Measurements from ENCODE around the gene EIF3M.
A peak's percentile ranks its signal among the peaks of the same experiment; 100 is the strongest.

- TF ChIP-seq CTCF (IDR thresholded peaks at IDR 0.05) (peak; percentile 36), MXI1 (IDR thresholded peaks at IDR 0.05; ENCODE audit: low read depth, low read length) (no peak), POLR2AphosphoS5 (IDR thresholded peaks at IDR 0.05; ENCODE audit: low read depth, low read length) (no peak), ZBTB33 (IDR thresholded peaks at IDR 0.05; ENCODE audit: borderline replicate concordance, low read depth) (no peak), JUND (IDR thresholded peaks at IDR 0.05) (no peak), FOSL2 (IDR thresholded peaks at IDR 0.05; ENCODE audit: borderline replicate concordance, low read depth) (no peak), EP300 (IDR thresholded peaks at IDR 0.05; ENCODE audit: borderline replicate concordance in 1 of 2, low read depth in 1 of 2, low read length in 1 of 2) (no peak), FOXM1 (IDR thresholded peaks at IDR 0.05; ENCODE audit: low read depth) (no peak), SIN3A (IDR thresholded peaks at IDR 0.05; ENCODE audit: borderline replicate concordance, low read depth, low read length) (no peak), EZH2phosphoT487 (IDR thresholded peaks at IDR 0.05; ENCODE audit: borderline replicate concordance, low read depth) (no peak), YY1 (IDR thresholded peaks at IDR 0.05; ENCODE audit: low read depth) (no peak), RAD21 (IDR thresholded peaks at IDR 0.05; ENCODE audit: low read length) (peak; percentile 41; the same call in 1 of the 2 replicates)
- TF ChIP-seq, protein P1, sequence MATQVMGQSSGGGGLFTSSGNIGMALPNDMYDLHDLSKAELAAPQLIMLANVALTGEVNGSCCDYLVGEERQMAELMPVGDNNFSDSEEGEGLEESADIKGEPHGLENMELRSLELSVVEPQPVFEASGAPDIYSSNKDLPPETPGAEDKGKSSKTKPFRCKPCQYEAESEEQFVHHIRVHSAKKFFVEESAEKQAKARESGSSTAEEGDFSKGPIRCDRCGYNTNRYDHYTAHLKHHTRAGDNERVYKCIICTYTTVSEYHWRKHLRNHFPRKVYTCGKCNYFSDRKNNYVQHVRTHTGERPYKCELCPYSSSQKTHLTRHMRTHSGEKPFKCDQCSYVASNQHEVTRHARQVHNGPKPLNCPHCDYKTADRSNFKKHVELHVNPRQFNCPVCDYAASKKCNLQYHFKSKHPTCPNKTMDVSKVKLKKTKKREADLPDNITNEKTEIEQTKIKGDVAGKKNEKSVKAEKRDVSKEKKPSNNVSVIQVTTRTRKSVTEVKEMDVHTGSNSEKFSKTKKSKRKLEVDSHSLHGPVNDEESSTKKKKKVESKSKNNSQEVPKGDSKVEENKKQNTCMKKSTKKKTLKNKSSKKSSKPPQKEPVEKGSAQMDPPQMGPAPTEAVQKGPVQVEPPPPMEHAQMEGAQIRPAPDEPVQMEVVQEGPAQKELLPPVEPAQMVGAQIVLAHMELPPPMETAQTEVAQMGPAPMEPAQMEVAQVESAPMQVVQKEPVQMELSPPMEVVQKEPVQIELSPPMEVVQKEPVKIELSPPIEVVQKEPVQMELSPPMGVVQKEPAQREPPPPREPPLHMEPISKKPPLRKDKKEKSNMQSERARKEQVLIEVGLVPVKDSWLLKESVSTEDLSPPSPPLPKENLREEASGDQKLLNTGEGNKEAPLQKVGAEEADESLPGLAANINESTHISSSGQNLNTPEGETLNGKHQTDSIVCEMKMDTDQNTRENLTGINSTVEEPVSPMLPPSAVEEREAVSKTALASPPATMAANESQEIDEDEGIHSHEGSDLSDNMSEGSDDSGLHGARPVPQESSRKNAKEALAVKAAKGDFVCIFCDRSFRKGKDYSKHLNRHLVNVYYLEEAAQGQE (IDR thresholded peaks at IDR 0.05; ENCODE audit: low read depth, low read length) = no peak
- TF ChIP-seq, protein P2, sequence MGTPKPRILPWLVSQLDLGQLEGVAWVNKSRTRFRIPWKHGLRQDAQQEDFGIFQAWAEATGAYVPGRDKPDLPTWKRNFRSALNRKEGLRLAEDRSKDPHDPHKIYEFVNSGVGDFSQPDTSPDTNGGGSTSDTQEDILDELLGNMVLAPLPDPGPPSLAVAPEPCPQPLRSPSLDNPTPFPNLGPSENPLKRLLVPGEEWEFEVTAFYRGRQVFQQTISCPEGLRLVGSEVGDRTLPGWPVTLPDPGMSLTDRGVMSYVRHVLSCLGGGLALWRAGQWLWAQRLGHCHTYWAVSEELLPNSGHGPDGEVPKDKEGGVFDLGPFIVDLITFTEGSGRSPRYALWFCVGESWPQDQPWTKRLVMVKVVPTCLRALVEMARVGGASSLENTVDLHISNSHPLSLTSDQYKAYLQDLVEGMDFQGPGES (IDR thresholded peaks at IDR 0.05; ENCODE audit: low read depth, low read length) = no peak
Measured at GRCh38 chr11:32615422-32615821, 31.8 kb downstream of the EIF3M start.

All from SK-N-SH (cell line).